GM19043 (cell line): ENCODE measurements around the gene LY6G5B.
"Not testable (repeated sequence)": the region's sequence is repeated elsewhere in the genome, so short reads cannot be mapped to it uniquely, and the experiment has no call there.

Experiments
- ATAC-seq: cut with Tn5 transposase; IDR thresholded peaks from one replicate; pipeline ENCODE4 v1.9.1; 2021; ENCODE audit warnings: low read depth; ENCODE audit not compliant: unreplicated experiment

LY6G5B gene

GRCh38 chr6:31689249-31690110 lies 19.7 kb downstream of the LY6G5B start:
- ATAC-seq, result no peak

DNA sequence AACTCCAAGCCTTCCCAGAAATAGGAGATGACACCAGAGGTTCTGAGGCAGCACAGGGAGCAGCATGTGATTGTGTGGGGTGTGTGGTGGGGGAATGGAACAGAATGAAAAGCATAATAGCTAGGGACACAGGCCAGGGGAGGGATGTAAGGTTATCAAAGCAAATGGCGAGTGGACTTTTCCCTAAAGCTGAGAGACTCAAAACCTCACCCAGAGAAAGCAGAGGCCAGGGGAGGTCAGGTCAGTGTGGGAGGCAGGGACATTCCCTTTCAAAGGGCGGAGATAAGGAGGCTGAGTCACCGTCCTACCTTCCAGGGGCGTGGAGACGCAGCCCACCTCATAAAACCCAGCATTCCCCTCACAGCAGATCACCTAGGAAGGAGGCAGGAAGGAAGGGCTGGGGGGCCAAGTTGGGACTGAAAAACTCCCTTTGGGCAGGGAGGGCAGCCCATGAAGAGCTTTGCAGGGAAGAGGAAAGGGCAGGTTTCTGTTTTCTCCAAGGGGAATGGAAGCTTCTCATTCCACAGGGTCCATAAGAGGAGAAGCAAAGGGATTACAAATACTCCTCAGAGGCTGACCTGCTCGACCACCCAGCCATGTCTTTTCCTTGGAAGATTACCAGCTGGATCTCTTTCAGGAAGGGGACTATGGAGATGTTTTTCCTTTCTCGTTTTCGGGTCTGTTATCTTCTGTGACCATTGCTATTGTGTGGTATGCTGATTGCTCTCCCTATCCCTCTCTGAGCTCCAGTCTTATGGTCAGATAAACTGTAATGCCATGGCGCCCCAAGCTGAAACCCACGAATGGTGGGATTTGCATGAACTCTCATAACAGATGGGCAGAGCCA lies 20.7 kb downstream of the LY6G5B start:
- ATAC-seq, result no peak

DNA sequence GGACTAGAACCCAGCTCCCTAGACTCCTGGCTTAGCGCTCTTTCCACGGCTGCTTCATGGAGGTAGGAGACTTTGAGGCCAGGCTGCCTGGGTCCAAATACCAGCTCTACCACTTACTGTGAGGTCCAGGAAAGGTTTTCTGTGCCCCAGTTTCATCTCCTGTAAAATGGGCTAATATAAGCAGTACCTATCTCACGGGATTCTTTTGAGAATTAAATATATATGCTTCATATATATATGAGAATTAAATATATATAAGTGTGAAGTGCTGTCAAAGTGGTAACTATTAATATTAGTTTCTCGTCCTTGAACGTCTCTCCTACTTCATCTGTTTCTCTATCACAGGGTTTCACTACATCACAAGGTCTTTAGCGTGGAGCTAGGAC lies 21.3 kb downstream of the LY6G5B start:
- ATAC-seq, result no peak

- ATAC-seq, result no peak
Measured at GRCh38 chr6:31691564-31692108, 21.9 kb downstream of the LY6G5B start.

DNA sequence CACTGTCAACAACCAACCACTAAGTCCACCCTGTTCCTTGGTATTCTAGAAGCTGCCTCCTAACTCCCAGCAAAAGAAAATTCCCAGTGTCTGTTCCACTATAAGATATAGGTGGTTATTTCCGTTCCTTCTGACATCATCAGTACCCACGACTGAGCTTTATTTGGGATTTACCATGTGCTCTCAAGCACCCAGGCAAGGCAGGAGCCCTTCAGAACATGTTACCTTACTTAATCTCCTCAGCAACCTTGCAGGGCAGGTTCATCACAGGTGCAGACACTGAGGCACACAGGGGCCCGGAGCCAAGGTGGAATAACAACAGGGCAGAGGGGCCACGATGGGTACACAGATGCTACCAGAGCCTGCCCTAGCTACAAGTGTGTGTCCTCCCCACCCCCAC lies 22.6 kb downstream of the LY6G5B start:
- ATAC-seq, result no peak

GRCh38 chr6:31692886-31693285 lies 23.1 kb downstream of the LY6G5B start:
- no peak for ATAC-seq

DNA sequence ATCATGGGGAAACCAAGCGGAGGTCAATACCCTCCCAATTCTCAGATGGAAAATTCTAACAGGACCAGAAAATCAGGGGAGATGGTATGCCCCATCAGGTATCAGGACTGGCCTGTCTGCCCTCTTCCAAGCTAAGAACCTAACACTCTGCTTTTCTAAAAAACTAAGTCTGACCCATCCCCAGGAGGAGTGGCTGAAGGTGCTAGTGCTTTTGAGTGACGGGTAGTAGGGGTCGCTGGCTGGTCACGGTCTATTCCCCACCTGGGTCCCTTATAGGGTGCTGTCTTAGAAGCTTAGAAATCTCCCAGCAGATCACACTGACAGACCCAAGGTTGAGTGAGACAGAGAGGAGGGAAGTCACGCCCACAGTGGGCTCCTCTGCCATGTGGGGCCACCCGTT lies 23.8 kb downstream of the LY6G5B start:
- ATAC-seq, result no peak

DNA sequence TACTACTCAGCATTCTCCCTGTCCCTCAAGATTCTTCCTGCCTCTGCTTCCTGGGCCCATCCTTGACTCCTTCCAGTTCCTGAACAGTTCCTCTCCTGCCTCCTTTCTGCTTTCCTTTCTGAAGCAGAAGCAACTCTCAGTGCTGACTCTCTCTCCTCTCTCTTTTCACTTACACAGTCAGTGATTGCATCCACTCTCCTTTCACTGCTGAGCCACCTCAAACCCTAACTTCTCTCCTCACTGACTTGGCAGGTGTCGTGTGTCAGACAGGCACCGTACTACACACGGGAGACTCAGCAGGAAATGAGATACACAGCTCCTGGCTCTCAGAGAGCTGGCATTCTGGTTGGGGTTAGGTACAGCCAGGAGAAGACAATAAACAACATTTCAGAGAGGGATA lies 27.8 kb downstream of the LY6G5B start:
- no peak for ATAC-seq

DNA sequence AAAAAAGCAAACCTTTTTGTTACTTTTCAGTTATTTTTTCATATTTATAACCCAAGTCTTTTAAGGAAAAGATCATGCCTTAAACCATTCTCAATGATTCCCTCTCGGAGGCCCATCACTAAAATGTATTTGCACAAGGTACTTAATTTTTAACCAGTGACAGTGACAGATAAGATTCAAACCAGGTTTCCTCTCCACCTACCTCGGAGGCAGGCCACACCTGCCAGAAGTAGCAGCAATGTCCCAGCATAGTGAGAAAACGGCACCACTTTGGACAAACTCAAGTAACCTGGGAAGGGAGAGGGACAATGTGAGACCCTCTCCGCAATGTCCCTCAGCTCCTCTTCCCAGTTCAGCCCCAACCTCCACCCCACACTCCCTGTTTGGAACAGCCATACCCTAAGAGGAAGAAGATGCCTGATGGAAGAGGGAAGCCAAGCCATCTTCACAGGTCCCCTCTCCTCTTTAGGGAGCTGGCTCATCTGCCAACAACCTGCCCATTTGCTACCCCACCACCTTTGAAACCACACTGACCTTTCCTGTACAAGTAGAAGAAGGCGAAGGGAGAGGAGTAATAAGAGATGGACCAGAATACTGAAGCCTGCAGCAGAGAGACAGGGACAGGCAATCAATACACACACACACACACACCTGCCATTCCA lies 31.1 kb downstream of the LY6G5B start:
- ATAC-seq, result no peak

DNA sequence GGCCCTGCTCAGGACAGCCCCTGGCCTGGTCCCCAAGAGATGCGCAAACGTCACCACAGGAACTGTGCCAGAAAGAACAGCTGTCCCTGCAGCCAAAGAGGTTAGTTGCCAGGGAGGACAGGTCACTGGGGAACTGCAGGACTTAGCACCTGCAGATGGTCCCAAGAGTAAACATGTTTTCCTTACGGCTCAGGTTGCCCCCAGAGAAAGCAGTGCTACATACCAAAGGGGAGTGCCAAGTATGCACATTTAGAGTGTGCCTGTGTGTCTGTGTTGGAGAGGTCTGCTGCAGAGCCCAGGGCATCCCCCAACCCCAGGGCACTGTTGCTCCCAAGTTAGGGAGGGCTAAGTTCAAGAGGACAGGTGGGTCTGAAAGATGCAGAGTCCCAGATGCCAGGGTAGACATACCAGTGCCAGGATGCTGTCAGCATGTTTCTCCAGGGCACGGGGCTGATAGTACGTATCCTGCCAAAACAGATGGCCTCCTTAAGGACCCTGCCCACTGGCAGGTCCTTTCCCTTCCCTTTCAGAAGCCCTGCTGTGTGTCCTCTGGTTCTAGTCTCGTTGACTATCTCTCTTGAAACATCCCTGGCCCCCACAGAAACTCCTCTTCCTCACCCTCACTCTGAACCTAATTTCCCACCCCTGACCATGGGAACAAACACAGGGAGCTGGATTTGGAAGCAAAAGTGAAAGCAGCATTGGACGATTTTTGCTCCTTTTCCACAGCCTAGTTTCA lies 32.1 kb downstream of the LY6G5B start:
- no peak for ATAC-seq

DNA sequence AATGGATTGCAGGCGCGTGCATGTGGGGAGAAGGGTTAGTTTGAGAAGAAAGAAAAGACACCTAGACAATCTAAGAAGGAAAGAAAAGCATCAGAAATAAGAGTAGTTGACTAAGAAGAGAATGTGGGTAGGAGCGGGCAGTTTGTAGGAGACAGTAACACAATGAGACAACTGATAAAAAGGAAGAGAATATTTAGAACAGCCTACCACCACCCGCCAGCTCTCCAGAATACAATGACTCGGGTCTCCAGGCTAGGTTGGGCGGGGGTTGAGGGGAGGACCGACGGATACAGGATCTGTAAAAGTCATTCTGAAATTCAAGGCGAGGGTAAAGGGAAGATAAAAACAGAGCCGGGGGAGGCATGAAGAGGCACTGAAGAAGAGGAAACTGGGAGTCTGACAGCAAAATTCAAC lies 32.6 kb downstream of the LY6G5B start:
- no peak for ATAC-seq

DNA sequence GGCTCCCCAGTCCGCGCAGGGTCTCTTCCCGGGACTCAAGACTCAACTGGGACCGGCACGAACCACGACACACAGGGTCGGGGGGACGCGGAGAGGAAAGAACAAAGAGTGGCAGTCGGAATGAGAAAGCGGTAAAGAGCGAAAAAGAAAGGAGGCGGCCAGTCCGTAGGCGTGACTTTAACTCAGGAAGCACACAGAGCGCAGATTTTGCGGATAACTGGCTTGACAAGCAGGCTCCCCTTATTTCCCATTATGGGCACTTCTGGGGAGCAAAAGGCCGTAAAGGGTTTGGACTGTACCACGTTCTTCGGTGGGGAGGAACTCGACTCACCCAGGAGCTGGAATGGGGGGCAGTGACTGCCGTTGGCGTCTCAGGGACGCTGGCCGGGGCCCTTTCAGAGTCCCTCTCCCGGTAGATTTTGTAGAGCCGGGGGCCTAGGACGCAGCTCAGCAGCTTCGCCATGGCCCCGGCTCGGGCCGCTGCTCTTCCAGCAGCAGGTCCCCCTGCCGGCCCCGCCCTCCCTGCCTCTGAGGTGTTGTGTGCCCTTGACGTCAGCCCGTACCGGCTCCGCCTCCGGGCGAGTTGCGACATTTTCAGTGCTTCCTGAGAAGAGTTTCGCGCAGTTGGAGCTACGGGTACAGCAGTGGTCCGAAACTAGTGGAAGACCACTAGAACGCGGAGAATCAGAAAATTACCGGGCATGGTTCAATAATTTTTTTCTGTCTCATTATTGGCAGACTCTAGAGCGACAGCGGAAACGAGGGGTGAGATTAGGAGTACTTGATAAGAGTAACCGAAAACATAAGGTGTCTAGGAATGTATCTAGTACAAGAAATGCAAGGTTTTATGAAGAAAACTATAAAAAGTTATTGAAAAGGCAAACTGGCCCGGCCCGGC lies 33.3 kb downstream of the LY6G5B start, which contains the start of gene ABHD16A:
TSS of gene ABHD16A (minus strand) at position 506 of the 898 bp plus-strand sequence. CDS start at position 463, 43 bp downstream.
- ATAC-seq, result peak; percentile 80

- no peak for ATAC-seq
Measured at GRCh38 chr6:31705931-31706330, 36.2 kb downstream of the LY6G5B start.

DNA sequence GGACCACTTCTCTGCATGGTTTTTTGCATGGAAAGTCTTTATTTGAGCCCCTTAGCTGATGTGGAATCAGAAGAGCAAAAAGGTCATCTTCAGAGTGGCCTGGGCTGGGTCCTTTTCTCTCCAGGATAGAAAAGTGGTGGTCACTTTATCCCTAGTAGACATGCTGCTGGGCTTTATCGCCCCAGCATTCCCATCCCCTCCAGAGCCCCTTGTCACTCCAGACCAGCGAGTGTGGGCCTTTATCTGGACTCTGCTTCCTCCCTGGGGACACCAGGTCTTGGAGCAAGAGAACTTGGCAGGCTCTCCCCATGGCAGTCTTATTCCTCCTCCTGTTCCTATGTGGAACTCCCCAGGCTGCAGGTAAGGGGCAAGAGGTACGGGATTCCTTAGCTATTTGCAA lies 36.8 kb downstream of the LY6G5B start, which contains the start of gene LY6G6F:
TSS of gene LY6G6F (plus strand) at position 268 of the 400 bp plus-strand sequence. CDS start at position 309, 41 bp downstream.
- no peak for ATAC-seq

GRCh38 chr6:31707701-31708100 lies 37.9 kb downstream of the LY6G5B start:
- no peak for ATAC-seq

GRCh38 chr6:31708224-31708623 lies 38.4 kb downstream of the LY6G5B start:
- no peak for ATAC-seq

- ATAC-seq, result not testable (repeated sequence)
Measured at GRCh38 chr6:31709157-31709556, 39.4 kb downstream of the LY6G5B start.

DNA sequence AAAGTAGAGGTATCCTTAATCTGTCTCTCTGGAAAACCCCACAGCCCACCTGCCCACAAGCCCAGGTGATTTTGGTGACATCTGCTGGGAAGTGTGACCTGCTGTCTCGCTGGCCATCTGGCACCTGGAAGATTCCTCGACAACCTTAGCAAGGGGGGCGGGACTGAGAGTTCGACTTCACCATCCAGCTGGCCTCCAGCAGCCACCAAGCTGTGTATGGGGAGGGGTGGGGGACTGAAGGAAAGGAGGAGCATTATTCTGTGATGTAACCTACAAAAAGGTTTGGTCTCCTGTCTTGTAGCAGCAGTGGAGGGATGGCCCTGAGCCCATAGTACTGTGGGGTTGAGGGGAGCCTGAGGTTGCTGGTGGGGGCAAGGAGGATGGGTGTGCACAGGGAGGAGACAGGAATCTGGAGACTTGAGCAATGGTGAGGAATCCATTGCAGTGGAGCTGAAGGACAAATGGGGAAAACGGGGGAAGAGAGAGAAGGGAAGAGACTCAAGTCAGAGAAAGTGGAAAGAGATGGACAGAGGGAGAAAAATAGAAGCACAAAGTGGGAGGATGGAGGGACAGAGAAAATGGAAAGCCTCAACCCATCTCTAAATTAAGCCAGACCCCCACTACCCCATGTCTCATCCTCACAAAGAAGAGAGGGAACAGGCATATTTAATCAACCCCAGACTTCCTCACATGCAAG lies 40.9 kb downstream of the LY6G5B start:
- ATAC-seq, result no peak
